Activated T-cell treated with anti-CD3 and anti-CD28 coated beads for 1 hour (primary cell): ENCODE measurements around the gene TMC8.
"Not testable (repeated sequence)": the region's sequence is repeated elsewhere in the genome, so short reads cannot be mapped to it uniquely, and the experiment has no call there.

Experiments used
- DNase-seq: peaks from one replicate; pipeline ENCODE4 v3.0.0-alpha.2; 2020; ENCODE audit warnings: low read depth

TMC8 gene

DNA sequence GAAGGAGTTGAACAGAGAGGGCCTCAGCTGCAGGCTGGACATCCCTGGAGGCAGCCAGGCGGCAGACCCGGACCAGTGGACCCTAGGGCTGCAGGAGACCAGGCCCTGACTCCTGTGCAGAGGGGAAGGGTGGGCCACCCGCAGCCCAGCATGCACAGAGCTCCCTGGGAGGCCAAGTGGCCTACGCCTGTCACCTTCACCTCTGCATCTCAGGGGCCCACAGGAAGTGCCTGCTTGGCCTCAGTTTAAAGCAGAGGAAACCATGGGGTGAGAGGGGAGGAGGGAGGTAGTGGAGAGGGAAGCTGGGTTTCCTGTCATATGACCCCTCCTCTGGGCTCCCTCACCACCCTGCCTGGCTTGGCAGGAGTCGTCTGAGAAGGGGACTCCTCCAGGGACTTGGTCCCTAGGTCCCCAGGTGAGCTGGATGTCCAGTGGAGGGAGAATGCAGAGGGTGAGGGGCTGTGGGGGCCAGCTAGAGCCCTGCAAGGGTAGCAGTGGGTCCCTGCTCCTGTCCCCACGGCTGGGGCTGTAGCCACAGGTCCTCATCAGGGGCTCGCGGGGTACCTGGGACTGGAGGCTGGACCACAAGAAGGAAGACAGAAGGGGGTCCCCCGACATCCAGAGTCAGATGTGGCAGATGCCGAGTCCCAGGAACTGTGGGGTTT, at the start of gene TMC8:
Gene TMC8 (plus strand): TSS at position 335 of the 665 bp plus-strand sequence. CDS start 818 bp downstream, outside the sequence.
- peak; percentile 62 for DNase-seq

GRCh38 chr17:78081551-78081950, 49.0 kb upstream of the TMC8 start:
- DNase-seq: no peak

GRCh38 chr17:78082355-78082872, 48.2 kb upstream of the TMC8 start:
- DNase-seq: not testable (repeated sequence)

DNA sequence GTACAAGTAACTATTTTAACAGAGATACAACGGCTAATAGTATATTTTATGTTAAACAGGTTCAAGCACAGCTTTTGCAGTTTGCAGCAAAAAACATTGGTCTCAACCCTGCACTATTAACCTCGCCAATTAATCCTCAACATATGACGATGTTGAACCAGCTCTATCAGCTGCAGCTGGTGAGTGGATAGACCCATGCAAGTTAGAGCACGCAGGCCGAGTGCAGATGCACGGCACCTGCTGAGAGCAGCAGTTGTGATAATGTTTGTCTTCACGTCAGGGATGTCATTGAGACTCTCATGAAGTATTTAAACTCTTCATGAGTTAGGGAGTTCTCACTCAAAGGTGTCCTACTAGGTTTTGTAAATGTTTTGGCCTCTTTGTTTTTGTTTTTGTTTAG, 47.6 kb upstream of the TMC8 start:
- DNase-seq: no peak

DNA sequence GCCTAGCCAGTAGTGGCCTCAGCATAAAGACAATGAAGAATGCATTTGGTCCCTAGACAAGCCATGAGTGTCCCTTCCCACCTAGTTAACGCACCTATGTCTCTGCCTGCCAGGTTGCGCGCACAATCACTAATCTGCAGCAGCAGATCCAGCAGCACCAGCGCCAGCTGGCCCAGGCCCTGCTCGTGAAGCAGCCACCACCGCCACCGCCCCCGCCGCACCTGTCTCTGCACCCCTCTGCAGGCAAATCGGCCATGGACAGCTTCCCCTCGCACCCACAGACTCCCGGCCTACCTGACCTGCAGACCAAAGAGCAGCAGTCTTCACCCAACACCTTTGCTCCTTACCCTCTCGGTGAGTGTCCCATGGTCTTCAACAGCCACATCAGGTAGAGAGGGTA, 43.8 kb upstream of the TMC8 start:
- no peak for DNase-seq

- DNase-seq: no peak
Measured at GRCh38 chr17:78088529-78088928, 42.0 kb upstream of the TMC8 start.

DNA sequence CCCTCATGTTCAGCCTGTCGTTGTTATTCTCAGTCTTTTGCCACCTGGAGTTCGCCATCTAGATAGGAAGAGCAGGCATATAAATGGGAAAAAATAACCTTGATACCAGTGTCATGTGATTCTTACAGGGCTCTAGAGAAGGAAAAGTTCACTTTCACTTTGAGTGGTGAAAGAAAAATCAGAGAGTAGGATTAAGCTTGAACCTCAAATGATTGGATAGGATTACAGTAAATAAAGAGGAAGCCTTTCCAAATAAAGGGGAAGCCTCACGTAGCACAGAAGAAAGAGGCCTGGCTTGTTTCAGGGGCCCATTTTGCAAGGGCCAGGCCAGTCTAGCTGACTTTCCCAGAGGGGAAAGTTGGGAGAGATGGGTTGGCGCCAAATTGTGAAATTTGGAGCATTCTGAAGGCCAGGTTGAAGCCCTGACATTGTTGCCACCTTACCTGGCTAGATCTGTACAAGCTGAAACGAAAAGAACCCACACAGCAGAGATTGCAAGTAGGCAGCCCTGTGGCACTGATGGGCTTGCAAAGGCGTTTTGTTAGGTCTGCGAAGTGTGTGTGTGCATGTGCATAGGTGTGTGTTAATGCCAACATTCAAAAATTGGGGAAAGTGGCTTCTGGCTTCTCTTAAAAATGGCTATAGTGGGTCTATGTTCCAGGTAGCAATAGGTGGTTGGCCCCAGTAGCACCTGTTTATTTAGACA, 40.8 kb upstream of the TMC8 start:
- DNase-seq: no peak

DNA sequence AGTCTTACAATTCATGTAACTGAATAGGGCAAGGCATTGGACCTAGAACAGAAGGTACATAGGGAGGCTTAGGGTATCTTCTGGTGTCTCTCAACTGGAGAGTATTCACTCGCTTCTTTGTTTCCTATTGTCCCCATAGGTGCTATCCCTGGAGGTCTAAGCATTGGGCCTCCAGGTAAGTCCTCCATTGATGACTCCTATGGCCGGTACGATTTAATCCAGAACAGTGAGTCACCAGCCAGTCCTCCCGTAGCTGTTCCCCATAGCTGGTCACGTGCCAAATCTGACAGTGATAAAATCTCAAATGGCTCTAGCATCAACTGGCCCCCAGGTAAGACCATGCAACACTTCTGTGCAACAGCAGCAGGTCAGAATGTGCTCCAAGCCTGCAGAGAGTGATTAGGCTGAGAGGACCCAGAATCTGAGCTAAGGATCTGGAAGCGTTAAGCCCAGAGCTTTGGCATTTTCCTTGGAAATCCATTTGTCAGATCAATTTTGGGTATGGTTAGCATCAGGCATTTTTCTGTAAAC, 37.7 kb upstream of the TMC8 start:
- no peak for DNase-seq

GRCh38 chr17:78095035-78095434, 35.5 kb upstream of the TMC8 start:
- DNase-seq: no peak

- DNase-seq: no peak
Measured at GRCh38 chr17:78096093-78096492, 34.5 kb upstream of the TMC8 start.

GRCh38 chr17:78101112-78101511, 29.5 kb upstream of the TMC8 start:
- DNase-seq: no peak

DNA sequence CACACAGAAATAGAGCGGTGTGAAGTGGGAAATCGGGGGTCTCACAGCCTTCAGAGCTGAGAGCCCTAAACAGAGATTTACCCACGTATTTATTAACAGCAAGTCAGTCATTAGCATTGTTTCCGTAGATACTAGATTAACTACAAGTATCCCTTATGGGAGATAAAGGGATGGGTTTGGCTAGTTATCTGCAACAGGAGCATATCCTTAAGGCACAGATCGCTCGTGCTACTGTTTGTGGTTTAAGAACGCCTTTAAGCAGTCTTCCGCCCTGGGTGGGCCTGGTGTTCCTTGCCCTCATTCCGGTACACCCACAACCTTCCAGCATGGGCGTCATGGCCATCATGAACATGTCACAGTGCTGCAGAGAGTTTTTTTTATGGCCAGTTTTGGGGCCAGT, 29.0 kb upstream of the TMC8 start:
- no peak for DNase-seq

DNA sequence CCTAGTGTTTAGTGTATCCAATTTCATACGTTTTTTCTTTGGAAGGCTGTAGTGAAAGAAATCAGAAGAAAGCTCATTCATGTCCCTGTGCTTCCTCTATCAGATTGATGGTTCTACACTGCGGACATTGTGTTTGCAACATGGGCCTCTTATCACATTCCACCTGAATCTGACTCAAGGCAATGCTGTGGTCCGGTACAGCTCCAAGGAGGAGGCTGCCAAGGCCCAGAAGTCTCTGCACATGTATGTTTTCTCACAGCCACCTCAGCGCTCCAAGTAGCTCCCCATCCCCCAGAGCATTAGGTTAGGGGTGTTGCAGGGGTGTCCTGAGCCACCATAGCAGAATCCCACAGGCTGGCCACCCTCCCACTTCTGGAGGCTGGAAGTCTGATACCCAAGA, 27.3 kb upstream of the TMC8 start:
- no peak for DNase-seq

- no peak for DNase-seq
Measured at GRCh38 chr17:78104540-78104941, 26.0 kb upstream of the TMC8 start.

DNA sequence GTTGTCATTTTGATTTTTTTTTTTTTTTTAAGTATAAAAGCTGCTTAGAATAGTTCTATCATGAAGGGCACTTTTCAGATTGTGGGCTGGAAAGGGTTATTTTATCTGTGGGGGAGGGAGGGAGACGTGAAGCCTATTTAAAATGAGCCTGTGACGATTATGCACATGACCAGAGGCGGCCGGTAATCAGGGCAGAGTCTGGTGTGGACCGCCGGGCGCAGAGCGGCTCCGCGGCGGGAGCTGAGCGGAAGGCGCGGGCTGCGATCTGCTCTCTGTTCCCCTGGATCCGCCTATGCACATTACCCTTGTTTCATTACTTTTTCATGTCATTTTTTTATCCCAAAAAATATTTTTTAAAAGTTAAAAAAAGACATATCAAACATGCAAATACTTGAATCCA, 25.5 kb upstream of the TMC8 start:
- DNase-seq: no peak

DNA sequence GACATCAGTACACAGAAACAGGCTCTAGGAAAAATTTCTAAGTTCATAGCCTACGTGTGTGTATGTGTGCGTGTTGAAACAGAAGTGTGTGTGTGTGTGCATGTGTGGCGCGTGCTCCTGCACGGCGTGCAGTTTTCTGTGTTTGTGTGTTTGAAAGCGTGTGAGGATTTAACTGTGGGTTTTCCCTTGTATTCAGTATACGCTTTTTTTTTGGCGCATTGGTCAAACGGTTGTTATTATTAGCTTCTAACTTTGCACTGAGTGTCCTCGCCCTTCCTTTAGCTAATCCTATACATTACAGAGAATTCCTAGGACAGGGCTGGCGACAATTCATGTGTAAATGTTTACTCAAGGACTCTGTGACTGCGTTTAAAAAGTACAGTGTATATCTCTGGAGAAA, 25.0 kb upstream of the TMC8 start:
- no peak for DNase-seq

GRCh38 chr17:78106211-78106610, 24.4 kb upstream of the TMC8 start:
- no peak for DNase-seq

- no peak for DNase-seq
Measured at GRCh38 chr17:78107457-78107856, 23.1 kb upstream of the TMC8 start.

GRCh38 chr17:78107976-78108725, 22.4 kb upstream of the TMC8 start:
- DNase-seq: no peak

GRCh38 chr17:78108726-78109488, 21.7 kb upstream of the TMC8 start:
- no peak for DNase-seq

DNA sequence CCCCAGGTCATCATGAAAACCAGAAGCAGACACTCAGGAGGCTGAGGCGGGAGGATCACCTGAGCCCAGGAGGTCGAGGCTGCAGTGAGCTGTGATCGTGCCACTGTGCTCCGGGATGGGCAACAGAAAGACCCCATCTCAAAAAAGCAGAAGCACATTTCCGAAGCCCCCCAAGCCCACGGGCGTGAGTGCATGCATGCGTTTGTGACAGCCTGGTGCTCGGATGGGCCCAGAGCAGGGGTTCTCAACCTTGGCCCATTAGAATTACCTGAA, 21.1 kb upstream of the TMC8 start:
- DNase-seq: no peak

GRCh38 chr17:78110363-78111015, 20.1 kb upstream of the TMC8 start:
- DNase-seq: no peak
